ENCODE data around the gene FRAT1.
"Not testable (repeated sequence)": the region's sequence is repeated elsewhere in the genome, so short reads cannot be mapped to it uniquely, and the experiment has no call there.

Gene FRAT1, protein sequence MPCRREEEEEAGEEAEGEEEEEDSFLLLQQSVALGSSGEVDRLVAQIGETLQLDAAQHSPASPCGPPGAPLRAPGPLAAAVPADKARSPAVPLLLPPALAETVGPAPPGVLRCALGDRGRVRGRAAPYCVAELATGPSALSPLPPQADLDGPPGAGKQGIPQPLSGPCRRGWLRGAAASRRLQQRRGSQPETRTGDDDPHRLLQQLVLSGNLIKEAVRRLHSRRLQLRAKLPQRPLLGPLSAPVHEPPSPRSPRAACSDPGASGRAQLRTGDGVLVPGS

DNA sequence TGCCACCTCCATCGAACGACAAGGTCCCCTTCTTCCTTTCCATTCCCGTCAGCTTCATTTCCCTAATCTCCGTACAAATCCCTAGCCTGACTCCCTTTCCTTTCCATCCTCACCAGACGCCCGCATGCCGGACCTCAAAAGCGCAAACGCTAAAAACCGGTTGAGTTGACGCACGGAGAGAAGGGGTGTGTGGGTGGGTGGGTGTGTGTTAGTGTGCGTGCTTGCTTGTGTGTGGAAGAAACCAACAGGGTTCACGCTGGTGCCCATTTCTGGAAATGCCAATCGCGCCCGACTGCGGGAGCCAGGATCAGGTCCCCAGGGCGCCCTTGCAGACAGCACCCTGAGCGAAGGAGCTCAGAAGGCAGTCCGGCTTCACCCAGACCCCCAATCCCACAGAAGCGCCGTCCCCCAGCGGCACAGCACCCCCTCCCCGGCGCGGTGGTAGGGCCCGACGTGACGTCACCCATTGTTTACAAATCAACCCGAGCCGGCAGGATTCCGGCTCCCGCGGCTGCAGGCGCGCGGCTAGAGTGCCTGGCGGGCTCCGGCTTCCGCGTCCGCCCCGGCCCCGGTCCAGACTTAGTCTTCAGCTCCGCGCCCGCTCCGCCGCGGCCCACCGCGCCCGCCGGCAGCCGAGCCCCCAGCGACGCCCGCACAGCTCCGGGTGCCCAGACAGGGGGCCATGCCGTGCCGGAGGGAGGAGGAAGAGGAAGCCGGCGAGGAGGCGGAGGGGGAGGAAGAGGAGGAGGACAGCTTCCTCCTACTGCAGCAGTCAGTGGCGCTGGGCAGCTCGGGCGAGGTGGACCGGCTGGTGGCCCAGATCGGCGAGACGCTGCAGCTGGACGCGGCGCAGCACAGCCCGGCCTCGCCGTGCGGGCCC is at the start of gene FRAT1:
Gene FRAT1 (plus strand): TSS at position 500 of the 880 bp plus-strand sequence. CDS start 183 bp downstream, at position 683.
- Mint-ChIP-seq H3K36me3 (no peaks in the 10 kb centered on the region), H3K27me3 (no peaks in the 10 kb centered on the region), H3K4me1 (peaks cover 12% of the 10 kb centered on the region), H3K27ac (peak within 1 kb of the TSS; percentile 99), H3K9me3 (no peaks in the 10 kb centered on the region), H3K4me3 (peak within 1 kb of the TSS; percentile 98)
- DNase-seq (ENCODE audit: low spot score in 2 of 2) = peak; percentile 91 to 97
- peak; percentile 69 for ATAC-seq (ENCODE audit: low read depth)

GRCh38 chr10:97270523-97271154 is 48.4 kb upstream of the FRAT1 start:
- DNase-seq (ENCODE audit: low spot score in 2 of 2) (no peak), ATAC-seq (ENCODE audit: low read depth) (no peak)
- Mint-ChIP-seq H3K4me1 (peaks cover 15% of the 10 kb centered on the region), H3K4me3 (no peak overlapping the region), H3K27ac (no peak overlapping the region), H3K27me3 (no peaks in the 10 kb centered on the region), H3K9me3 (peaks cover 5% of the 10 kb centered on the region), H3K36me3 (peaks cover 26% of the 10 kb centered on the region)

DNA sequence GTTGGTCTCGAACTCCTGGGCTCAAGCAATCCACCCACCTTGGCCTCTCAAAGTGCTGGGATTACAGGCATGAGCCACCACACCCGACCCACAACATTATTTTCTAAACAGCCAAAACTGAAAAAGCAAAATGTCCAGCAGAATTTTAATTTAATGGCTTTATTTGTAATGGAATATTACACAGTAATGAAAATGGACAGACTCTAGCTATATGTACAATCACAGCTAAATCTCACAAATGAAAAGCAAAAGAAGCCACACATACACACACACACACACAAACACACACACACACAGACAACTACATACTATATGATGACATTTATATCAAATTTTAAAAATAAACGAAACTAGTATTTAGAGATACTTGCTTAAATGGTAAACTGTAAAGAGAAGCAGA is 45.4 kb upstream of the FRAT1 start:
- Mint-ChIP-seq H3K4me1 (peaks cover 6% of the 10 kb centered on the region), H3K9me3 (peaks cover 2% of the 10 kb centered on the region), H3K36me3 (peaks cover 3% of the 10 kb centered on the region), H3K27ac (no peak overlapping the region), H3K4me3 (no peak overlapping the region), H3K27me3 (no peaks in the 10 kb centered on the region)
- DNase-seq (ENCODE audit: low spot score in 2 of 2) = no peak
- no peak for ATAC-seq (ENCODE audit: low read depth)

- H3K27me3 Mint-ChIP-seq = no peaks in the 10 kb centered on the region
- H3K36me3 Mint-ChIP-seq = peaks cover 3% of the 10 kb centered on the region
- ATAC-seq (ENCODE audit: low read depth) = no peak
- no peak overlapping the region for H3K27ac Mint-ChIP-seq
- H3K4me1 Mint-ChIP-seq = peaks cover 5% of the 10 kb centered on the region
- no peak overlapping the region for H3K4me3 Mint-ChIP-seq
- DNase-seq (ENCODE audit: low spot score in 2 of 2) = no peak
- peaks cover 2% of the 10 kb centered on the region for H3K9me3 Mint-ChIP-seq
Measured at GRCh38 chr10:97274828-97275227, 44.2 kb upstream of the FRAT1 start.

GRCh38 chr10:97277551-97277950 is 41.5 kb upstream of the FRAT1 start:
- ATAC-seq (ENCODE audit: low read depth) (no peak), DNase-seq (ENCODE audit: low spot score in 2 of 2) (no peak)
- Mint-ChIP-seq H3K27ac (no peak overlapping the region), H3K9me3 (no peaks in the 10 kb centered on the region), H3K36me3 (no peaks in the 10 kb centered on the region), H3K4me1 (peaks cover 6% of the 10 kb centered on the region), H3K27me3 (no peaks in the 10 kb centered on the region), H3K4me3 (no peak overlapping the region)

DNA sequence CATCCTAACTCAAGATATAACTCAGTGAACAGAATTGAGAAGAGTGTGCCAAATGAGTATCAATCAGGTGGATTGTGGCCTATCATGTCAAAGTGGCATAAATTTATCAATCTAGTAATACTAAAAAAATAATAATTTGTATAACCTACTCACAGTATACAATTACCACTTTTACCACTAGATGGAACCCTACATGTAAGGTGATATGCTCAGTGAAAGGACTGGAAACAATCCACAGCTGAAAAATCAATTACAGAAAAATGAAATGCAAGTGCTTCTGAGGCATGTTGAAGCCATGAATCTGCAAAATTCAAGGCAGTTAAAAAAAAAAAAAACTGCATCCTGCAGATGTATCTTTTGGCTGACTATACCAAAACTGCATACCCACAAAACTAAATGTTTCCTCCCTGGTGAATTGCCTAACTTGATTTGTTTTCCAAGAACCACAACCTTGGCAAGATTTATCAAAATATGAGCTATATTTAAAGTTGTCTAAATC is 40.5 kb upstream of the FRAT1 start:
- Mint-ChIP-seq H3K27me3 (no peaks in the 10 kb centered on the region), H3K4me1 (peaks cover 6% of the 10 kb centered on the region), H3K9me3 (no peaks in the 10 kb centered on the region), H3K4me3 (no peak overlapping the region), H3K36me3 (no peaks in the 10 kb centered on the region), H3K27ac (no peak overlapping the region)
- DNase-seq (ENCODE audit: low spot score in 2 of 2) = peak in 1 of 2 donors; percentile 36
- ATAC-seq (ENCODE audit: low read depth) = peak; percentile 80

GRCh38 chr10:97279121-97279815 is 39.8 kb upstream of the FRAT1 start:
- Mint-ChIP-seq H3K27me3 (no peaks in the 10 kb centered on the region), H3K9me3 (no peaks in the 10 kb centered on the region), H3K36me3 (no peaks in the 10 kb centered on the region), H3K27ac (no peak overlapping the region), H3K4me1 (peaks cover 6% of the 10 kb centered on the region), H3K4me3 (no peak overlapping the region)
- ATAC-seq (ENCODE audit: low read depth) = no peak
- DNase-seq (ENCODE audit: low spot score in 2 of 2) = no peak

DNA sequence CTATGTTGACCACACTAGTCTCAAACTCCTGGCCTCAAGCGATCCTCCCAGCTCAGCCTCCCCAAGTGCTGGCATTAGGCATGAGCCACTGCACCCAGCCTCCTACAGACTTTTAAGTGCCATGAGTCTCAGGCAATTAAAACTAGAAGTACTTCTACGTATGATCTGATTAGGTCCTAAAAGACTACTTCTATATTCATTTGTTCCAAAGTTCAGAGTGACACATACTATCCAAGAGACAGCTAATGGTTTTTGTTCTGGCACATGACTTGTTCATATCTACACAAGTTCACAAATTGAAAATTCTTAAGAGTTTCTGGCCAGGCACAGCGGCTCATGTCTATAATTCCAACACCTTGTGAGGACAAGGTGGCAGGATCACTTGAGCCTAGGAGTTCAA is 38.3 kb upstream of the FRAT1 start:
- H3K27me3 Mint-ChIP-seq = no peaks in the 10 kb centered on the region
- H3K4me1 Mint-ChIP-seq = peaks cover 4% of the 10 kb centered on the region
- H3K27ac Mint-ChIP-seq = no peak overlapping the region
- no peak for ATAC-seq (ENCODE audit: low read depth)
- no peaks in the 10 kb centered on the region for H3K36me3 Mint-ChIP-seq
- H3K9me3 Mint-ChIP-seq = no peaks in the 10 kb centered on the region
- DNase-seq (ENCODE audit: low spot score in 2 of 2) = no peak
- H3K4me3 Mint-ChIP-seq = no peak overlapping the region

GRCh38 chr10:97290076-97290475 is 29.0 kb upstream of the FRAT1 start:
- not testable (repeated sequence) for H3K27ac Mint-ChIP-seq; DNase-seq (ENCODE audit: low spot score in 2 of 2); H3K36me3 Mint-ChIP-seq; ATAC-seq (ENCODE audit: low read depth); H3K27me3 Mint-ChIP-seq; H3K4me3 Mint-ChIP-seq; H3K9me3 Mint-ChIP-seq
- H3K4me1 Mint-ChIP-seq = peaks cover 17% of the 10 kb centered on the region

- not testable (repeated sequence) for H3K27ac Mint-ChIP-seq; ATAC-seq (ENCODE audit: low read depth); H3K36me3 Mint-ChIP-seq; DNase-seq (ENCODE audit: low spot score in 2 of 2); H3K27me3 Mint-ChIP-seq; H3K9me3 Mint-ChIP-seq
- H3K4me3 Mint-ChIP-seq = peak overlapping the region; percentile 17
- peaks cover 17% of the 10 kb centered on the region for H3K4me1 Mint-ChIP-seq
Measured at GRCh38 chr10:97290576-97291356, 28.3 kb upstream of the FRAT1 start.

DNA sequence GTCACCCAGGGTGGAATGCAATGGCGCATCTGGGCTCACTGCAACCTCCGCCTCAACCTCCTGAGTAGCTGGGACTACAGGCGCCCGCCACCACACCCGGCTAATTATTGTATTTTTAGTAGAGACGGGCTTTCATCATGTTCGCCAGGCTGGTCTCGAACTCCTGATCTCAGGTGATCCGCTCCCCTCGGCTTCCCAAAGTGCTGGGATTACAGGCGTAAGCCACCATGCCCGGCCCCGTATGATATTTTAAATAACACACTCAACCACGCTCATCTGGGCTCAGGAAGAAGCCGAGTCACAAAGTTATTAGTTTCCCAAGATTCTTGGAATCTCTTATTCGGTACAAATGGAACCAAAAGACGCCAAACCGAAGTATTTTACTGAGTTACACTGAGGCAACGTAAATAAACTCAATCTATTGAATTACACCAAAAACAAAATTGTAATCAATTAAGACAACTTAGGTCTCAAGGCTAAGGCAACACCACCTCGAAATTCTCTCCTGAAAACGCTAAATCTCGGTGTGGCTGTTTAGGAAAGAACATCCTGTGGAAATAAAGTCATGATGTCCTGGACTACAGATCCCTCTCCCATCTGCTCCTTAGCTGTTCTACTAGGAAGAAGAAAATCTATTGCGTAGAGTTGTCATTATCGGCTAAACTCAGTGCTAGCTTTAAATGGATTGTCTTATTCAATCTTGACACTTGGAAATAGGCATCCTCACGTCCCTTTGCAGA is 27.5 kb upstream of the FRAT1 start:
- ATAC-seq (ENCODE audit: low read depth) (no peak), DNase-seq (ENCODE audit: low spot score in 2 of 2) (no peak)
- Mint-ChIP-seq H3K4me3 (peak overlapping the region; percentile 96), H3K27ac (peak overlapping the region; percentile 70), H3K36me3 (peaks cover 2% of the 10 kb centered on the region), H3K27me3 (no peaks in the 10 kb centered on the region), H3K4me1 (peaks cover 17% of the 10 kb centered on the region), H3K9me3 (no peaks in the 10 kb centered on the region)

DNA sequence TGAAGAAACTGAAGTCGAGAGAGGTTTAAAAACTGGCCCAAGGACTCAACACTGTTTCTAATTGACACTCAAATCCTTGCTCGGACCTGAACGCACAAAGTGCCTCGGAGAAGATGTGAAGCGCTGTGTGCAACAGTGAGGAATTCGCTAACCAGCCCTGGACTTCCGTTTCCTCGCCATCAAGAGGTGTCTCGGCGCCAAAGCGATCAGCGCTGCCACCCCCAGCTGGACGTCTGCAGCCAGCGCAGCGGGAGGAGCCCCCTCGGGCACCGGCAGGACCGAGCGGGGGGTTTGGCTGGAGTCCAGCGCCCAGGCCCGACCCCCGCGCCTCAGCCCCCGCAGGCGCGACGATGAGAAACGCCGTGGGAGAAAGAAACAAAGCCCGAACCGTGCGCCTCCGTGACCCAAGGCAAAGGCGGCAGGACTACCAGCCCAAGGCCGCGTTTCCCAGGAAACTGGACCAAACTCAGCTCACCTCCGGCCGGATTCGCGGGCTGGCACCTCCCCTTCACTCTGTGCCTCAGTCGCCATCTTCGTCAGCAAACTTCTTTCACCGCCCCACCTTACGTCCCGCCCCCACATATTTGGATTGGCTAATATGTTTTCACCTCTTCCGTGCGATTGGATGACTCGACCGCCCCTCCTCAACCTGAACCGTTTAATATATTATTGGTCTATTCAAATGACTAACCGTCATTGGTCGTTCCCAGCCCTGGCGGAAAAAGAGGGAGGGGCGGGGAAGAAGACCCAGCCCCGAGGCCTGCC is 26.8 kb upstream of the FRAT1 start, which contains the start of gene ARHGAP19:
Gene ARHGAP19 (minus strand): TSS at position 541 of the 765 bp plus-strand sequence. CDS start 10 bp downstream, at position 531.
- Mint-ChIP-seq H3K4me1 (peaks cover 17% of the 10 kb centered on the region), H3K4me3 (peak within 1 kb of the TSS; percentile 96), H3K27me3 (no peaks in the 10 kb centered on the region), H3K9me3 (no peaks in the 10 kb centered on the region), H3K27ac (peak within 1 kb of the TSS; percentile 70), H3K36me3 (peaks cover 2% of the 10 kb centered on the region)
- DNase-seq (ENCODE audit: low spot score in 2 of 2) = peak; percentile 78 to 92
- peak; percentile 98 for ATAC-seq (ENCODE audit: low read depth)
